Measurements from ENCODE around the gene PRSS1.

GRCh38 chr7:142733271-142733670, 16.0 kb upstream of the PRSS1 start:
- TF ChIP-seq POLR2A (IDR thresholded peaks at IDR 0.05) (no peak), CTCF (IDR thresholded peaks at IDR 0.05) (no peak), POLR2AphosphoS5 (IDR thresholded peaks at IDR 0.05) (no peak)
